Activated T-cell treated with anti-CD3 and anti-CD28 coated beads, Interleukin-2, amount 50 U/mL, for 4 hours (primary cell): ENCODE measurements around the gene KCNIP4. TPM values are rescaled to one million over a fixed set of nuclear protein-coding genes. Genes with fewer than 3 reads are reported as not detected.

Experiments used
- ATAC-seq, 2 donors: fragments of 200-7000 bp; cut with Tn5 transposase; one replicate each; pipeline ENCODE4 v1.10.0; 2021
- DNase-seq: peaks from one replicate; pipeline ENCODE4 v3.0.0-alpha.2; 2020
- H3K27me3 Mint-ChIP-seq: one replicate; pipeline ENCODE4 v1.8.0; 2021; ENCODE audit warnings: low read depth, mixed read lengths
- H3K36me3 Mint-ChIP-seq: one replicate; pipeline ENCODE4 v1.8.0; 2022; ENCODE audit warnings: mixed read lengths; ENCODE audit not compliant: insufficient read depth
- H3K4me1 Mint-ChIP-seq: one replicate; pipeline ENCODE4 v1.8.0; 2021; ENCODE audit warnings: low read depth, mixed read lengths
- H3K4me3 Mint-ChIP-seq: one replicate; pipeline ENCODE4 v1.8.0; 2021; ENCODE audit warnings: mild to moderate bottlenecking, moderate library complexity, mixed read lengths
- H3K9me3 Mint-ChIP-seq: one replicate; pipeline ENCODE4 v1.8.0; 2021; ENCODE audit warnings: mixed read lengths
- total RNA-seq, 3 donors: library from RNA; stranded (reverse); gene quantifications; one replicate each; pipeline ENCODE4 v1.2.1, GENCODE V29; 2021

KCNIP4 gene
- total RNA-seq, 3 donors from 2014 or later, result not detected

GRCh38 chr4:21457086-21457840, 491.3 kb downstream of the KCNIP4 start:
- no peaks in the 10 kb centered on the region for H3K27me3 Mint-ChIP-seq
- no peaks in the 10 kb centered on the region for H3K36me3 Mint-ChIP-seq
- H3K9me3 Mint-ChIP-seq, result no peaks in the 10 kb centered on the region
- no peak for ATAC-seq
- H3K4me3 Mint-ChIP-seq, result no peak overlapping the region
- no peak for DNase-seq
- no peaks in the 10 kb centered on the region for H3K4me1 Mint-ChIP-seq

GRCh38 chr4:21454831-21455230, 493.7 kb downstream of the KCNIP4 start:
- DNase-seq, result no peak
- Mint-ChIP-seq H3K4me3 (no peak overlapping the region), H3K36me3 (no peaks in the 10 kb centered on the region), H3K4me1 (no peaks in the 10 kb centered on the region), H3K9me3 (no peaks in the 10 kb centered on the region), H3K27me3 (no peaks in the 10 kb centered on the region)
- no peak for ATAC-seq

GRCh38 chr4:21454201-21454600, 494.4 kb downstream of the KCNIP4 start:
- no peaks in the 10 kb centered on the region for H3K9me3 Mint-ChIP-seq
- H3K27me3 Mint-ChIP-seq, result no peaks in the 10 kb centered on the region
- ATAC-seq (no peak), DNase-seq (no peak)
- no peaks in the 10 kb centered on the region for H3K36me3 Mint-ChIP-seq
- no peak overlapping the region for H3K4me3 Mint-ChIP-seq
- no peaks in the 10 kb centered on the region for H3K4me1 Mint-ChIP-seq

- H3K27me3 Mint-ChIP-seq, result no peaks in the 10 kb centered on the region
- ATAC-seq (no peak), DNase-seq (no peak)
- no peak overlapping the region for H3K4me3 Mint-ChIP-seq
- H3K36me3 Mint-ChIP-seq, result no peaks in the 10 kb centered on the region
- H3K4me1 Mint-ChIP-seq, result no peaks in the 10 kb centered on the region
- no peaks in the 10 kb centered on the region for H3K9me3 Mint-ChIP-seq
Observed at GRCh38 chr4:21452931-21453330, 495.6 kb downstream of the KCNIP4 start.

- ATAC-seq (no peak), DNase-seq (no peak)
- Mint-ChIP-seq H3K4me1 (no peaks in the 10 kb centered on the region), H3K27me3 (no peaks in the 10 kb centered on the region), H3K9me3 (no peaks in the 10 kb centered on the region), H3K36me3 (no peaks in the 10 kb centered on the region), H3K4me3 (no peak overlapping the region)
Observed at GRCh38 chr4:21451032-21451431, 497.5 kb downstream of the KCNIP4 start.

- Mint-ChIP-seq H3K4me3 (no peak overlapping the region), H3K4me1 (no peaks in the 10 kb centered on the region), H3K36me3 (no peaks in the 10 kb centered on the region), H3K9me3 (no peaks in the 10 kb centered on the region), H3K27me3 (no peaks in the 10 kb centered on the region)
- ATAC-seq, result no peak
- DNase-seq, result no peak
Observed at GRCh38 chr4:21450331-21450730, 498.2 kb downstream of the KCNIP4 start.

- Mint-ChIP-seq H3K4me1 (no peaks in the 10 kb centered on the region), H3K4me3 (no peak overlapping the region), H3K9me3 (peaks cover 8% of the 10 kb centered on the region), H3K36me3 (no peaks in the 10 kb centered on the region), H3K27me3 (no peaks in the 10 kb centered on the region)
- no peak for ATAC-seq
- DNase-seq, result no peak
Observed at GRCh38 chr4:21447301-21448054, 501.1 kb downstream of the KCNIP4 start.

GRCh38 chr4:21420166-21420565, 528.4 kb downstream of the KCNIP4 start:
- no peak for DNase-seq
- peaks cover 10% of the 10 kb centered on the region for H3K9me3 Mint-ChIP-seq
- no peaks in the 10 kb centered on the region for H3K27me3 Mint-ChIP-seq
- H3K36me3 Mint-ChIP-seq, result no peaks in the 10 kb centered on the region
- H3K4me1 Mint-ChIP-seq, result no peaks in the 10 kb centered on the region
- ATAC-seq, result no peak
- no peak overlapping the region for H3K4me3 Mint-ChIP-seq

- no peaks in the 10 kb centered on the region for H3K4me1 Mint-ChIP-seq
- ATAC-seq (no peak), DNase-seq (no peak)
- no peak overlapping the region for H3K4me3 Mint-ChIP-seq
- no peaks in the 10 kb centered on the region for H3K36me3 Mint-ChIP-seq
- peaks cover 22% of the 10 kb centered on the region for H3K9me3 Mint-ChIP-seq
- H3K27me3 Mint-ChIP-seq, result no peaks in the 10 kb centered on the region
Observed at GRCh38 chr4:21415728-21416127, 532.8 kb downstream of the KCNIP4 start.

GRCh38 chr4:21413807-21414370, 534.7 kb downstream of the KCNIP4 start:
- Mint-ChIP-seq H3K36me3 (no peaks in the 10 kb centered on the region), H3K9me3 (peaks cover 24% of the 10 kb centered on the region), H3K4me1 (no peaks in the 10 kb centered on the region), H3K27me3 (no peaks in the 10 kb centered on the region), H3K4me3 (no peak overlapping the region)
- no peak for ATAC-seq
- no peak for DNase-seq

- no peaks in the 10 kb centered on the region for H3K4me1 Mint-ChIP-seq
- no peaks in the 10 kb centered on the region for H3K27me3 Mint-ChIP-seq
- peaks cover 20% of the 10 kb centered on the region for H3K9me3 Mint-ChIP-seq
- H3K36me3 Mint-ChIP-seq, result no peaks in the 10 kb centered on the region
- ATAC-seq, result no peak
- DNase-seq, result no peak
- no peak overlapping the region for H3K4me3 Mint-ChIP-seq
Observed at GRCh38 chr4:21411086-21411485, 537.5 kb downstream of the KCNIP4 start.

- DNase-seq (no peak), ATAC-seq (no peak)
- H3K9me3 Mint-ChIP-seq, result peaks cover 18% of the 10 kb centered on the region
- H3K36me3 Mint-ChIP-seq, result no peaks in the 10 kb centered on the region
- no peak overlapping the region for H3K4me3 Mint-ChIP-seq
- H3K4me1 Mint-ChIP-seq, result no peaks in the 10 kb centered on the region
- no peaks in the 10 kb centered on the region for H3K27me3 Mint-ChIP-seq
Observed at GRCh38 chr4:21410372-21410771, 538.2 kb downstream of the KCNIP4 start.

GRCh38 chr4:21387683-21388082, 560.9 kb downstream of the KCNIP4 start:
- H3K27me3 Mint-ChIP-seq, result no peaks in the 10 kb centered on the region
- H3K4me3 Mint-ChIP-seq, result no peak overlapping the region
- no peaks in the 10 kb centered on the region for H3K36me3 Mint-ChIP-seq
- no peaks in the 10 kb centered on the region for H3K4me1 Mint-ChIP-seq
- peaks cover 18% of the 10 kb centered on the region for H3K9me3 Mint-ChIP-seq
- ATAC-seq, result no peak
- DNase-seq, result no peak

- Mint-ChIP-seq H3K4me1 (no peaks in the 10 kb centered on the region), H3K36me3 (no peaks in the 10 kb centered on the region), H3K9me3 (peaks cover 12% of the 10 kb centered on the region), H3K4me3 (no peak overlapping the region), H3K27me3 (no peaks in the 10 kb centered on the region)
- ATAC-seq (no peak), DNase-seq (no peak)
Observed at GRCh38 chr4:21386166-21386780, 562.3 kb downstream of the KCNIP4 start.
